ENCODE results near the gene HLCS.

Gene HLCS

GRCh38 chr21:36974851-36975192 is 8.4 kb upstream of the HLCS start:
- no peak for ATAC-seq (replicated peaks)
- DNase-seq: no peak
- Mint-ChIP-seq H3K9me3 (no peaks in the 10 kb centered on the region), H3K4me1 (peaks cover 14 to 28% of the 10 kb centered on the region in 2 donors), H3K4me3 (no peak overlapping the region), H3K27me3 (no peaks in the 10 kb centered on the region), H3K36me3 (no peaks in the 10 kb centered on the region), H3K27ac (no peak overlapping the region)

GRCh38 chr21:36973986-36974850 is 7.7 kb upstream of the HLCS start:
- no peak overlapping the region for H3K4me3 Mint-ChIP-seq

GRCh38 chr21:36968976-36969375 is 2.5 kb upstream of the HLCS start:
- Mint-ChIP-seq H3K36me3 (no peaks in the 10 kb centered on the region), H3K9me3 (no peaks in the 10 kb centered on the region), H3K27me3 (no peaks in the 10 kb centered on the region), H3K4me1 (peaks cover 14 to 32% of the 10 kb centered on the region in 2 donors), H3K4me3 (no peak overlapping the region), H3K27ac (peak overlapping the region; percentile 31)
- ATAC-seq (replicated peaks) (no peak), DNase-seq (no peak)

More at GRCh38 chr21:36973986-36974850, 7.7 kb upstream of the HLCS start:
- Mint-ChIP-seq H3K27ac (no peak overlapping the region), H3K4me1 (peaks cover 14 to 30% of the 10 kb centered on the region in 2 donors), H3K9me3 (no peaks in the 10 kb centered on the region), H3K36me3 (no peaks in the 10 kb centered on the region), H3K27me3 (no peaks in the 10 kb centered on the region)
- ATAC-seq (replicated peaks) (peak; percentile 17 to 36), DNase-seq (no peak)

GRCh38 chr21:36968414-36968813 is 1.9 kb upstream of the HLCS start:
- no peak for ATAC-seq (replicated peaks)
- no peak overlapping the region for H3K27ac Mint-ChIP-seq
- no peaks in the 10 kb centered on the region for H3K36me3 Mint-ChIP-seq
- no peaks in the 10 kb centered on the region for H3K9me3 Mint-ChIP-seq
- no peak for DNase-seq
- no peaks in the 10 kb centered on the region for H3K27me3 Mint-ChIP-seq
- no peak overlapping the region for H3K4me3 Mint-ChIP-seq
- H3K4me1 Mint-ChIP-seq: peaks cover 14 to 32% of the 10 kb centered on the region in 2 donors

- Mint-ChIP-seq H3K4me1 (peaks cover 14 to 32% of the 10 kb centered on the region in 2 donors), H3K27me3 (no peaks in the 10 kb centered on the region), H3K27ac (peak overlapping the region; percentile 59), H3K4me3 (peak overlapping the region; percentile 73 to 83), H3K36me3 (no peaks in the 10 kb centered on the region), H3K9me3 (no peaks in the 10 kb centered on the region)
- DNase-seq (no peak), ATAC-seq (replicated peaks) (peak in 1 of 2 donors; percentile 29)
These were observed 626 bp upstream of the HLCS start for GRCh38 chr21:36966821-36967768.

- Mint-ChIP-seq H3K27me3 (no peaks in the 10 kb centered on the region), H3K36me3 (peaks cover 4% of the 10 kb centered on the region in 2 donors), H3K4me3 (peak overlapping the region; percentile 83 to 89), H3K27ac (peak overlapping the region; percentile 88), H3K4me1 (peaks cover 16 to 32% of the 10 kb centered on the region in 2 donors), H3K9me3 (no peaks in the 10 kb centered on the region)
- DNase-seq (no peak), ATAC-seq (replicated peaks) (no peak)
These were observed 776 bp downstream of the HLCS start for GRCh38 chr21:36965720-36966065.

GRCh38 chr21:36964827-36965719 is 1.4 kb downstream of the HLCS start:
- Mint-ChIP-seq H3K4me3 (peak overlapping the region; percentile 83 to 89), H3K9me3 (no peaks in the 10 kb centered on the region), H3K27me3 (no peaks in the 10 kb centered on the region), H3K27ac (peak overlapping the region; percentile 88), H3K36me3 (peaks cover 8 to 9% of the 10 kb centered on the region in 2 donors), H3K4me1 (peaks cover 16 to 32% of the 10 kb centered on the region in 2 donors)
- no peak for DNase-seq
- no peak for ATAC-seq (replicated peaks)

- DNase-seq (no peak), ATAC-seq (replicated peaks) (no peak)
- Mint-ChIP-seq H3K4me3 (no peak overlapping the region), H3K27me3 (no peaks in the 10 kb centered on the region), H3K4me1 (peaks cover 16 to 32% of the 10 kb centered on the region in 2 donors), H3K36me3 (peaks cover 13 to 14% of the 10 kb centered on the region in 2 donors), H3K9me3 (no peaks in the 10 kb centered on the region), H3K27ac (no peak overlapping the region)
These were observed 2.1 kb downstream of the HLCS start for GRCh38 chr21:36964398-36964797.

GRCh38 chr21:36962098-36962780 is 4.2 kb downstream of the HLCS start:
- Mint-ChIP-seq H3K4me3 (no peak overlapping the region), H3K4me1 (peaks cover 10 to 20% of the 10 kb centered on the region in 2 donors), H3K27ac (no peak overlapping the region), H3K27me3 (no peaks in the 10 kb centered on the region), H3K9me3 (no peaks in the 10 kb centered on the region), H3K36me3 (peaks cover 17 to 21% of the 10 kb centered on the region in 2 donors)
- DNase-seq (no peak), ATAC-seq (replicated peaks) (no peak)

- no peak for DNase-seq
- peaks cover 10 to 12% of the 10 kb centered on the region in 2 donors for H3K4me1 Mint-ChIP-seq
- H3K27me3 Mint-ChIP-seq: no peaks in the 10 kb centered on the region
- no peak overlapping the region for H3K4me3 Mint-ChIP-seq
- no peak for ATAC-seq (replicated peaks)
- no peaks in the 10 kb centered on the region for H3K9me3 Mint-ChIP-seq
- no peak overlapping the region for H3K27ac Mint-ChIP-seq
- peaks cover 23 to 33% of the 10 kb centered on the region in 2 donors for H3K36me3 Mint-ChIP-seq
These were observed 5.7 kb downstream of the HLCS start for GRCh38 chr21:36960676-36961284.

GRCh38 chr21:36959020-36959835 is 7.2 kb downstream of the HLCS start:
- H3K9me3 Mint-ChIP-seq: no peaks in the 10 kb centered on the region
- no peak for ATAC-seq (replicated peaks)
- no peak overlapping the region for H3K27ac Mint-ChIP-seq
- peaks cover 0 to 2% of the 10 kb centered on the region in 2 donors for H3K4me1 Mint-ChIP-seq
- DNase-seq: no peak
- H3K36me3 Mint-ChIP-seq: peaks cover 23 to 37% of the 10 kb centered on the region in 2 donors
- no peak overlapping the region for H3K4me3 Mint-ChIP-seq
- no peaks in the 10 kb centered on the region for H3K27me3 Mint-ChIP-seq

- Mint-ChIP-seq H3K9me3 (no peaks in the 10 kb centered on the region), H3K4me3 (no peak overlapping the region), H3K4me1 (peaks cover 0 to 1% of the 10 kb centered on the region in 2 donors), H3K27ac (no peak overlapping the region), H3K36me3 (peaks cover 20 to 41% of the 10 kb centered on the region in 2 donors), H3K27me3 (no peaks in the 10 kb centered on the region)
- ATAC-seq (replicated peaks): no peak
- no peak for DNase-seq
These were observed 10.7 kb downstream of the HLCS start for GRCh38 chr21:36955783-36956182.
